SK-N-MC (cell line): ENCODE data around the gene CREB3L2.

Experiments
- EZH2 ChIP-seq: fragments of 200-600 bp; sonication (generic); IDR thresholded peaks from one replicate; pipeline ENCODE4 v1.6.1; 2017; ENCODE audit warnings: antibody characterized with exemption
- FOXP2 ChIP-seq: optimal IDR thresholded peaks from 2 replicates; pipeline ENCODE3; 2011; ENCODE audit warnings: mild to moderate bottlenecking, moderate library complexity; ENCODE audit not compliant: insufficient read depth; ENCODE audit errors: extremely low read length, control extremely low read depth
- POLR2AphosphoS5 ChIP-seq: IDR thresholded peaks from 2 replicates; pipeline ENCODE4 v1.6.1; 2012; ENCODE audit warnings: mild to moderate bottlenecking, low read depth, low read length, borderline replicate concordance

- TF ChIP-seq POLR2AphosphoS5: no peak
- TF ChIP-seq EZH2: no peak
- no peak for TF ChIP-seq FOXP2
Measured at GRCh38 chr7:137949416-137950262, 52.2 kb downstream of the CREB3L2 start.
